DOHH2 (cell line): ENCODE results near the gene CALR.

Experiments
- H3F3A ChIP-seq: fragments of 200-600 bp; sonication (generic), shearing (Covaris generic); 2 replicates; pipeline ENCODE4 v1.6.0; 2016; ENCODE audit warnings: antibody characterized with exemption, mild to moderate bottlenecking; ENCODE audit not compliant: control insufficient read depth, insufficient read depth
- H3K27ac ChIP-seq: fragments of 200-600 bp; sonication (generic); 2 replicates; pipeline ENCODE4 v1.5.1; 2014; ENCODE audit warnings: low read depth, mild to moderate bottlenecking, low read length, moderate library complexity
- H3K27me3 ChIP-seq: fragments of 200-600 bp; sonication (generic); 2 replicates; pipeline ENCODE4 v1.6.1; 2014; ENCODE audit warnings: mild to moderate bottlenecking, low read length, mixed read lengths; ENCODE audit not compliant: control insufficient read depth
- H3K36me3 ChIP-seq: fragments of 200-600 bp; sonication (generic); 2 replicates; pipeline ENCODE4 v1.6.1; 2014; ENCODE audit warnings: mild to moderate bottlenecking, low read length, moderate library complexity, mixed read lengths; ENCODE audit not compliant: control insufficient read depth
- H3K4me1 ChIP-seq: fragments of 200-600 bp; sonication (generic); 2 replicates; pipeline ENCODE4 v1.6.1; 2014; ENCODE audit warnings: mild to moderate bottlenecking, low read length, mixed read lengths; ENCODE audit not compliant: control insufficient read depth
- H3K4me2 ChIP-seq: fragments of 200-600 bp; sonication (generic); 2 replicates; pipeline ENCODE4 v1.6.0; 2014; ENCODE audit warnings: mild to moderate bottlenecking, low read length, moderate library complexity
- H3K4me3 ChIP-seq: fragments of 200-600 bp; sonication (generic); 2 replicates; pipeline ENCODE4 v1.5.1; 2014; ENCODE audit warnings: mild to moderate bottlenecking, low read length, mixed read lengths
- H3K79me2 ChIP-seq: fragments of 200-600 bp; sonication (generic); 2 replicates; pipeline ENCODE4 v1.6.1; 2014; ENCODE audit warnings: mild to moderate bottlenecking, low read length, mixed read lengths; ENCODE audit not compliant: control insufficient read depth
- H3K9me2 ChIP-seq: fragments of 200-600 bp; sonication (generic); replicated peaks from 2 replicates; pipeline ENCODE4 v1.6.1; 2014; ENCODE audit warnings: mild to moderate bottlenecking, low read length, mixed read lengths; ENCODE audit not compliant: control insufficient read depth
- H3K9me3 ChIP-seq: fragments of 200-600 bp; sonication (generic); 2 replicates; pipeline ENCODE4 v1.6.1; 2014; ENCODE audit warnings: antibody characterized with exemption, low read length, mixed read lengths; ENCODE audit not compliant: control insufficient read depth, insufficient read depth
- H4K20me1 ChIP-seq: fragments of 200-600 bp; sonication (generic); 2 replicates; pipeline ENCODE4 v1.6.0; 2014; ENCODE audit warnings: low read depth, mild to moderate bottlenecking, antibody characterized with exemption, low read length, moderate library complexity; ENCODE audit not compliant: control insufficient read depth, insufficient read depth
- EZH2phosphoT487 ChIP-seq: fragments of 200-600 bp; sonication (generic); IDR thresholded peaks from 2 replicates; pipeline ENCODE4 v1.6.1; 2017; ENCODE audit warnings: borderline replicate concordance, mild to moderate bottlenecking, antibody characterized with exemption, low read length, moderate library complexity, mixed read lengths
- TF ChIP-seq, protein P1 (sequence below): fragments of 200-600 bp; sonication (generic); IDR thresholded peaks from one replicate; pipeline ENCODE4 v1.5.1; 2014; ENCODE audit warnings: antibody characterized with exemption, mild to moderate bottlenecking, low read depth, low read length; ENCODE audit not compliant: poor library complexity, severe bottlenecking

The CALR gene

GRCh38 chr19:12984143-12984627 is 45.8 kb downstream of the CALR start:
- Histone ChIP-seq H3K36me3 (no peaks in the 10 kb centered on the region), H3K79me2 (no peaks in the 10 kb centered on the region), H4K20me1 (no peaks in the 10 kb centered on the region), H3K9me2 (no peaks in the 10 kb centered on the region), H3K27ac (no peak overlapping the region), H3K4me3 (no peak overlapping the region), H3K4me1 (peaks cover 4% of the 10 kb centered on the region), H3F3A (no peaks in the 10 kb centered on the region), H3K9me3 (peaks cover under 1% of the 10 kb centered on the region; the same call in 1 of the 2 replicates), H3K27me3 (peaks cover 24% of the 10 kb centered on the region), H3K4me2 (no peak overlapping the region)
- TF ChIP-seq, protein P1, sequence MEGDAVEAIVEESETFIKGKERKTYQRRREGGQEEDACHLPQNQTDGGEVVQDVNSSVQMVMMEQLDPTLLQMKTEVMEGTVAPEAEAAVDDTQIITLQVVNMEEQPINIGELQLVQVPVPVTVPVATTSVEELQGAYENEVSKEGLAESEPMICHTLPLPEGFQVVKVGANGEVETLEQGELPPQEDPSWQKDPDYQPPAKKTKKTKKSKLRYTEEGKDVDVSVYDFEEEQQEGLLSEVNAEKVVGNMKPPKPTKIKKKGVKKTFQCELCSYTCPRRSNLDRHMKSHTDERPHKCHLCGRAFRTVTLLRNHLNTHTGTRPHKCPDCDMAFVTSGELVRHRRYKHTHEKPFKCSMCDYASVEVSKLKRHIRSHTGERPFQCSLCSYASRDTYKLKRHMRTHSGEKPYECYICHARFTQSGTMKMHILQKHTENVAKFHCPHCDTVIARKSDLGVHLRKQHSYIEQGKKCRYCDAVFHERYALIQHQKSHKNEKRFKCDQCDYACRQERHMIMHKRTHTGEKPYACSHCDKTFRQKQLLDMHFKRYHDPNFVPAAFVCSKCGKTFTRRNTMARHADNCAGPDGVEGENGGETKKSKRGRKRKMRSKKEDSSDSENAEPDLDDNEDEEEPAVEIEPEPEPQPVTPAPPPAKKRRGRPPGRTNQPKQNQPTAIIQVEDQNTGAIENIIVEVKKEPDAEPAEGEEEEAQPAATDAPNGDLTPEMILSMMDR = no peak
- no peak for TF ChIP-seq EZH2phosphoT487

DNA sequence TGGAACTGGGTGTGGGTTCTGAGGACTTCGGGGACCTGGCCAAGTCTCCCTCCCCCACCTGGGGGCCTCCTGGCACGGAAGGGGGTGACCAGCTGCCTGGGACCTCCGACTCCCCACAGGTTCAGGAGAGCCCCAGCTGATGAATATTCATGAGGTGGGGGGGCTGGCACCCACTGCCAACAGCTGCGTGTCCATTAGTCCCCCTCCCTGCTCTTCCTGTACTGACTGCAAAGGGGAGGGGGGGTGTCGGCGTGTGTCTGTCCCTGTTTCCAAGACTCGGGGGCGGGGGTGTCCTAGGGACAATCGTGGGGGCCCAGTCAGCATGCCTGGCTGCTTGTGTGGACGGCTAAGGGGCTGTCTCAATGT is 46.3 kb downstream of the CALR start:
- peaks cover 2% of the 10 kb centered on the region; the same call in 1 of the 2 replicates for H3K9me3 ChIP-seq
- no peak overlapping the region for H3K4me2 ChIP-seq
- no peak overlapping the region for H3K4me3 ChIP-seq
- H3K9me2 ChIP-seq = no peaks in the 10 kb centered on the region
- no peaks in the 10 kb centered on the region for H3F3A ChIP-seq
- no peaks in the 10 kb centered on the region for H3K36me3 ChIP-seq
- TF ChIP-seq, protein P1 = no peak
- TF ChIP-seq EZH2phosphoT487 = no peak
- peaks cover 4% of the 10 kb centered on the region for H3K4me1 ChIP-seq
- no peaks in the 10 kb centered on the region for H3K79me2 ChIP-seq
- H3K27ac ChIP-seq = no peak overlapping the region
- H4K20me1 ChIP-seq = no peaks in the 10 kb centered on the region
- H3K27me3 ChIP-seq = peaks cover 24% of the 10 kb centered on the region

DNA sequence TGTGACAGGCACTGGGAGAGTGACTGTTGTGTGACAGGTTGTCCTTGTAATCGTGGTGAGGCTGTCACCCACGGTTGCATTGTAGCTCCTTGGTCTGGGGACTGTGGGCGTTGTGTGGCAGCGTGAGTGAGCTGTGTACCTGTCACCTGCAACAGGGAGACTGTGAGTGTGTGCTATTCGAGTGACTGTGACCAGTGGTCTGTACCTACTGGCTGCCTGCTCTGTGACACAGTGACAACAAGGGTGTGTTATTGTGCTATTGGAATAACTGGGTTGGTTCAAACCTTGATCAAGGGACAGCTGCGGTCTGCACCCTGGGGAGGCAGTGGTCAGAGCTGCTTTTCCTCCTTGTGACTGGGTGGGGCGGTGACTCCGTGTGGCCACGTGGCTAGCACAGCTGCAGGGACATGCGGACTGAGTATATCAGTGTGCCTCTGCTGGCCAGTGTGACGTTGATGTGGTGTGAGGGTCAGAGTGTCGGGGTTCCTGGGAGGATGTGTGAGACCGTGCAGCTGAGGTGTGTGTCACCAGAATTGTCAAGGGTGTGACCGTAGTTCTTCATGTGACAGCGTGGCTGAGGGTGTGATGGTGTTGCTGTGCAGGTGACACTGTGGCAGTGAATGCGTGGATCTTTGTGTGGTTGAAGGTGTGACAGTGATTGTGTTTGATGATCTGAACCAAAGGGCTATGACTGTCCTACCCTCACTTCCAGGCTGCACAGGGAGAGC is 46.8 kb downstream of the CALR start:
- peaks cover 24% of the 10 kb centered on the region for H3K27me3 ChIP-seq

More for the DNA sequence above, 46.8 kb downstream of the CALR start:
- peaks cover 2% of the 10 kb centered on the region; the same call in 1 of the 2 replicates for H3K9me3 ChIP-seq
- H3K79me2 ChIP-seq = no peaks in the 10 kb centered on the region
- H3K4me1 ChIP-seq = peaks cover 4% of the 10 kb centered on the region
- no peak overlapping the region for H3K4me3 ChIP-seq
- no peak overlapping the region for H3K4me2 ChIP-seq
- TF ChIP-seq, protein P1 = no peak
- TF ChIP-seq EZH2phosphoT487 = no peak
- no peak overlapping the region for H3K27ac ChIP-seq
- H3K36me3 ChIP-seq = no peaks in the 10 kb centered on the region
- H3F3A ChIP-seq = no peaks in the 10 kb centered on the region
- no peaks in the 10 kb centered on the region for H3K9me2 ChIP-seq
- no peaks in the 10 kb centered on the region for H4K20me1 ChIP-seq
